ENCODE data around the gene IBA57.
"Not testable (repeated sequence)": the region's sequence is repeated elsewhere in the genome, so short reads cannot be mapped to it uniquely, and the experiment has no call there.

Gene IBA57

GRCh38 chr1:228172591-228173527, 7.3 kb downstream of the IBA57 start:
- DNase-seq (ENCODE audit: low read depth in 2 of 2): no peak

- DNase-seq (ENCODE audit: low read depth in 2 of 2): not testable (repeated sequence)
Measured at GRCh38 chr1:228173528-228174481, 8.2 kb downstream of the IBA57 start.

- DNase-seq (ENCODE audit: low read depth in 2 of 2): no peak
Measured at GRCh38 chr1:228174482-228175315, 9.1 kb downstream of the IBA57 start.

GRCh38 chr1:228175316-228176023, 9.9 kb downstream of the IBA57 start:
- DNase-seq (ENCODE audit: low read depth in 2 of 2): no peak

GRCh38 chr1:228176024-228176395, 10.4 kb downstream of the IBA57 start:
- DNase-seq (ENCODE audit: low read depth in 2 of 2): no peak

GRCh38 chr1:228176461-228177182, 11.0 kb downstream of the IBA57 start:
- no peak for DNase-seq (ENCODE audit: low read depth in 2 of 2)

GRCh38 chr1:228177183-228177475, 11.5 kb downstream of the IBA57 start:
- no peak for DNase-seq (ENCODE audit: low read depth in 2 of 2)

GRCh38 chr1:228177721-228178710, 12.4 kb downstream of the IBA57 start:
- DNase-seq (ENCODE audit: low read depth in 2 of 2): no peak

GRCh38 chr1:228178737-228179684, 13.4 kb downstream of the IBA57 start:
- no peak for DNase-seq (ENCODE audit: low read depth in 2 of 2)

- no peak for DNase-seq (ENCODE audit: low read depth in 2 of 2)
Measured at GRCh38 chr1:228180271-228180958, 14.8 kb downstream of the IBA57 start.

GRCh38 chr1:228180959-228181644, 15.5 kb downstream of the IBA57 start:
- DNase-seq (ENCODE audit: low read depth in 2 of 2): no peak

GRCh38 chr1:228181645-228182034, 16.0 kb downstream of the IBA57 start:
- no peak for DNase-seq (ENCODE audit: low read depth in 2 of 2)

- no peak for DNase-seq (ENCODE audit: low read depth in 2 of 2)
Measured at GRCh38 chr1:228182296-228183030, 16.9 kb downstream of the IBA57 start.

GRCh38 chr1:228184152-228184551, 18.5 kb downstream of the IBA57 start:
- no peak for DNase-seq (ENCODE audit: low read depth in 2 of 2)

- DNase-seq (ENCODE audit: low read depth in 2 of 2): no peak
Measured at GRCh38 chr1:228185641-228185965, 20.0 kb downstream of the IBA57 start.

- not testable (repeated sequence) for DNase-seq (ENCODE audit: low read depth in 2 of 2)
Measured at GRCh38 chr1:228188249-228188648, 22.6 kb downstream of the IBA57 start.
